HEK293T (cell line): Measurements from ENCODE around the gene MDC1.

Experiments used
- CTCF ChIA-PET: fragments of 350-600 bp; formaldehyde crosslinking; extraction: SDS; loops from one replicate; lab custom pipeline; 2021; ENCODE audit warnings: antibody characterized with exemption, inconsistent platforms; lab: Yijun Ruan, JAX
- POLR2A ChIA-PET: fragments of 350-600 bp; formaldehyde crosslinking; extraction: SDS; loops from one replicate; lab custom pipeline; 2020; ENCODE audit warnings: antibody characterized with exemption, inconsistent platforms; lab: Yijun Ruan, JAX
- DNase-seq: peaks from one replicate; pipeline ENCODE4 v3.0.0; 2012; ENCODE audit warnings: mixed read lengths; ENCODE audit errors: extremely low spot score
- ARNT ChIP-seq: fragments of 450-650 bp; IDR thresholded peaks from 2 replicates; pipeline ENCODE4 v1.6.1; 2017; ENCODE audit warnings: mild to moderate bottlenecking
- BHLHE40 ChIP-seq: fragments of 450-650 bp; IDR thresholded peaks from 2 replicates; pipeline ENCODE4 v1.6.1; 2016; ENCODE audit warnings: mild to moderate bottlenecking, moderate library complexity, borderline replicate concordance
- CTBP1 ChIP-seq: fragments of 450-650 bp; IDR thresholded peaks from 2 replicates; pipeline ENCODE4 v1.6.1; 2016; ENCODE audit warnings: borderline replicate concordance
- ELF4 ChIP-seq: fragments of 450-650 bp; IDR thresholded peaks from 2 replicates; pipeline ENCODE4 v1.6.1; 2017; ENCODE audit warnings: antibody characterized with exemption
- FOXA1 ChIP-seq: fragments of 450-650 bp; IDR thresholded peaks from 2 replicates; pipeline ENCODE4 v1.6.1; 2016; ENCODE audit warnings: mild to moderate bottlenecking
- FOXK2 ChIP-seq: fragments of 450-650 bp; IDR thresholded peaks from 2 replicates; pipeline ENCODE4 v1.6.1; 2016; ENCODE audit warnings: mild to moderate bottlenecking
- FOXM1 ChIP-seq: fragments of 450-650 bp; IDR thresholded peaks from 2 replicates; pipeline ENCODE4 v1.6.1; 2017; ENCODE audit warnings: mild to moderate bottlenecking, borderline replicate concordance
- HDGF ChIP-seq: fragments of 450-650 bp; IDR thresholded peaks from 2 replicates; pipeline ENCODE4 v1.6.1; 2017; ENCODE audit warnings: antibody characterized with exemption, borderline replicate concordance
- L3MBTL2 ChIP-seq: fragments of 450-650 bp; conservative IDR thresholded peaks from 2 replicates; pipeline ENCODE4 v1.6.1; 2016; ENCODE audit warnings: mild to moderate bottlenecking
- LEF1 ChIP-seq: fragments of 450-650 bp; IDR thresholded peaks from 2 replicates; pipeline ENCODE4 v1.6.1; 2017; ENCODE audit warnings: mild to moderate bottlenecking, borderline replicate concordance
- NFRKB ChIP-seq: fragments of 450-650 bp; IDR thresholded peaks from 2 replicates; pipeline ENCODE4 v1.6.1; 2016; ENCODE audit warnings: mild to moderate bottlenecking, moderate library complexity
- PKNOX1 ChIP-seq: fragments of 450-650 bp; IDR thresholded peaks from 2 replicates; pipeline ENCODE4 v1.6.1; 2016
- SP1 ChIP-seq: fragments of 450-650 bp; IDR thresholded peaks from 2 replicates; pipeline ENCODE4 v1.6.1; 2017
- SUZ12 ChIP-seq: fragments of 450-650 bp; IDR thresholded peaks from 2 replicates; pipeline ENCODE4 v1.6.1; 2016; ENCODE audit warnings: mild to moderate bottlenecking
- TARDBP ChIP-seq: fragments of 450-650 bp; IDR thresholded peaks from 2 replicates; pipeline ENCODE4 v1.6.1; 2016
- ZNF384 ChIP-seq: fragments of 450-650 bp; IDR thresholded peaks from 2 replicates; pipeline ENCODE4 v1.6.1; 2016

MDC1 gene

GRCh38 chr6:30712441-30712945 lies 4.6 kb downstream of the MDC1 start:
- no peak for DNase-seq
- CTCF ChIA-PET = interaction anchor here (1.0 kb wide), 1 partner anchor 18 kb away, joined by 7 read pairs; no protein-coding TSS in a partner anchor
- TF ChIP-seq CTBP1 (no peak), LEF1 (no peak), BHLHE40 (no peak), SUZ12 (no peak), SP1 (no peak)
- POLR2A ChIA-PET = interaction anchor here (0.9 to 3.1 kb wide), 5 partner anchors 8 to 25 kb away, joined by 3 to 13 read pairs (median 7); partner anchors contain the start of gene NRM

GRCh38 chr6:30711758-30712380 lies 5.2 kb downstream of the MDC1 start:
- ChIA-PET POLR2A (interaction anchor here (0.9 to 3.1 kb wide), 5 partner anchors 8 to 24 kb away, joined by 3 to 13 read pairs (median 7); partner anchors contain the start of gene NRM), CTCF (no interaction called here)
- TF ChIP-seq SP1 (no peak), FOXM1 (no peak), L3MBTL2 (no peak), FOXK2 (no peak), CTBP1 (no peak), LEF1 (no peak), SUZ12 (no peak), HDGF (no peak), ARNT (no peak), FOXA1 (no peak), TARDBP (no peak), BHLHE40 (no peak), PKNOX1 (no peak), NFRKB (no peak), ELF4 (no peak), ZNF384 (no peak)
- DNase-seq = no peak

GRCh38 chr6:30709101-30709868 lies 7.8 kb downstream of the MDC1 start:
- no peak for TF ChIP-seq FOXA1
- TF ChIP-seq CTBP1 = no peak
- no peak for TF ChIP-seq ELF4
- no peak for DNase-seq
- ChIA-PET CTCF (interaction anchor here (0.5 to 0.7 kb wide), 2 partner anchors 21 to 24 kb away, joined by 3 to 5 read pairs; no protein-coding TSS in a partner anchor), POLR2A (interaction anchor here (1.3 to 4.3 kb wide), 3 partner anchors 8 to 19 kb away, joined by 4 to 25 read pairs (median 17); partner anchors contain the start of genes MDC1 and NRM)

- no peak for DNase-seq
- ChIA-PET CTCF (interaction anchor here (1.2 kb wide), 1 partner anchor 24 kb away, joined by 7 read pairs; no protein-coding TSS in a partner anchor), POLR2A (interaction anchor here (3.5 to 4.3 kb wide), 2 partner anchors 10 to 17 kb away, joined by 17 to 25 read pairs; partner anchors contain the start of genes MDC1 and NRM)
- TF ChIP-seq PKNOX1 (no peak), ELF4 (no peak), NFRKB (no peak), ARNT (no peak), FOXK2 (no peak), HDGF (no peak), LEF1 (no peak), SP1 (no peak), L3MBTL2 (no peak), BHLHE40 (no peak), SUZ12 (no peak), FOXM1 (no peak), ZNF384 (no peak), CTBP1 (no peak), FOXA1 (no peak), TARDBP (no peak)
Measured at GRCh38 chr6:30707281-30707850, 9.7 kb downstream of the MDC1 start.

GRCh38 chr6:30705620-30706019 lies 11.5 kb downstream of the MDC1 start:
- TF ChIP-seq FOXK2 (no peak), FOXM1 (no peak), SUZ12 (no peak), PKNOX1 (no peak), ARNT (no peak), L3MBTL2 (no peak), HDGF (no peak), LEF1 (no peak), CTBP1 (no peak), FOXA1 (no peak), BHLHE40 (no peak), SP1 (no peak)
- DNase-seq = no peak
- ChIA-PET POLR2A (interaction anchor here (1.1 to 4.3 kb wide), 4 partner anchors 9 to 15 kb away, joined by 3 to 42 read pairs (median 10); partner anchors contain the start of genes MDC1 and NRM), CTCF (interaction anchor here (1.6 kb wide), 1 partner anchor 27 kb away, joined by 4 read pairs; no protein-coding TSS in a partner anchor)
